HepG2 (cell line): ENCODE measurements around the gene SEC14L2. TPM values are rescaled to one million over a fixed set of nuclear protein-coding genes. Genes with fewer than 3 reads are reported as not detected.

Experiments
- AGO1 ChIP-seq: fragments of 200-400 bp; formaldehyde crosslinking; IDR thresholded peaks from 2 replicates; pipeline ENCODE4 v1.6.1; 2017; ENCODE audit warnings: mild to moderate bottlenecking, low read depth, low read length, moderate library complexity; ENCODE audit not compliant: poor library complexity, severe bottlenecking
- ETV5 ChIP-seq: IDR thresholded peaks from 2 replicates; pipeline ENCODE4 v1.6.1; 2018; ENCODE audit warnings: missing biosample characterization, missing genetic modification reagents, inconsistent platforms, borderline replicate concordance
- HDAC2 ChIP-seq: sonication (generic); formaldehyde crosslinking; IDR thresholded peaks from 2 replicates; pipeline ENCODE4 v1.4.0; 2020; ENCODE audit warnings: missing genetic modification reagents
- RXRA ChIP-seq: sonication (generic); formaldehyde crosslinking; IDR thresholded peaks from 2 replicates; pipeline ENCODE4 v1.5.1; 2020; ENCODE audit warnings: missing genetic modification reagents
- TBP ChIP-seq: sonication (generic); formaldehyde crosslinking; IDR thresholded peaks from 2 replicates; pipeline ENCODE4 v1.5.0; 2020; ENCODE audit warnings: missing genetic modification reagents
- ZFP62 ChIP-seq: sonication (generic); formaldehyde crosslinking; IDR thresholded peaks from 2 replicates; pipeline ENCODE4 v1.4.0; 2020; ENCODE audit warnings: missing genetic modification reagents
- ZNF292 ChIP-seq: sonication (generic); formaldehyde crosslinking; IDR thresholded peaks from 2 replicates; pipeline ENCODE4 v1.8.1; 2022; ENCODE audit warnings: mild to moderate bottlenecking, low read depth, missing genetic modification reagents, borderline replicate concordance
- ZNF619 ChIP-seq: sonication (generic); formaldehyde crosslinking; IDR thresholded peaks from 2 replicates; pipeline ENCODE4 v1.4.0; 2020; ENCODE audit warnings: mild to moderate bottlenecking, missing genetic modification reagents
- ZNF644 ChIP-seq: IDR thresholded peaks from 2 replicates; pipeline ENCODE4 v1.6.1; 2016; ENCODE audit warnings: low read depth
- ZNF75D ChIP-seq: sonication (generic); formaldehyde crosslinking; IDR thresholded peaks from 2 replicates; pipeline ENCODE4 v1.8.1; 2023; ENCODE audit warnings: missing genetic modification reagents, mild to moderate bottlenecking, borderline replicate concordance
- polyA plus RNA-seq, 8 experiments: library from polyadenylated mRNA; depleted of rRNA in 3 of 8; stranded (reverse) in 7 of 8; unstranded in 1 of 8; fragments of >200 nt; fragmentation: Illumina TruSeq in 4 of 8; extraction: Trizol in 4 of 8; gene quantifications; 2 replicates each; pipeline versions ENCODE4 v1.2.1 to v1.2.3, GENCODE V29; 2011 to 2016; ENCODE audit warnings: low read depth in 4 of 8, missing spikeins in 1 of 8, mixed read lengths in 1 of 8; ENCODE audit not compliant: insufficient read depth in 1 of 8
- total RNA-seq, 5 experiments: library from RNA; depleted of rRNA; stranded (reverse); fragments of >200 nt; fragmentation: Illumina TruSeq; extraction: Trizol; gene quantifications; 2 replicates each; pipeline ENCODE4 v1.2.3, GENCODE V29; 2016; ENCODE audit warnings: low read depth in 1 of 5
- TF ChIP-seq, protein P1 (sequence below): sonication (generic); formaldehyde crosslinking; IDR thresholded peaks from 2 replicates; pipeline ENCODE4 v1.4.0; 2020; ENCODE audit warnings: low read depth, missing genetic modification reagents
- TF ChIP-seq, protein P2 (sequence below): IDR thresholded peaks from 2 replicates; pipeline ENCODE4 v1.6.1; 2016; ENCODE audit warnings: control low read depth
- TF ChIP-seq, protein P3 (sequence below): IDR thresholded peaks from 2 replicates; pipeline ENCODE4 v1.6.1; 2016; ENCODE audit warnings: low read depth, missing genetic modification reagents, missing compliant biosample characterization
- TF ChIP-seq, protein P4 (sequence below): IDR thresholded peaks from 2 replicates; pipeline ENCODE4 v1.4.0; 2020; ENCODE audit warnings: mild to moderate bottlenecking, missing genetic modification reagents

SEC14L2 gene
- total and polyA plus RNA-seq, 2 of the 13 experiments (the other 11 are each of a cell fraction or from before 2014, with no cell fraction given) = 4.1 to 5.1 TPM

DNA sequence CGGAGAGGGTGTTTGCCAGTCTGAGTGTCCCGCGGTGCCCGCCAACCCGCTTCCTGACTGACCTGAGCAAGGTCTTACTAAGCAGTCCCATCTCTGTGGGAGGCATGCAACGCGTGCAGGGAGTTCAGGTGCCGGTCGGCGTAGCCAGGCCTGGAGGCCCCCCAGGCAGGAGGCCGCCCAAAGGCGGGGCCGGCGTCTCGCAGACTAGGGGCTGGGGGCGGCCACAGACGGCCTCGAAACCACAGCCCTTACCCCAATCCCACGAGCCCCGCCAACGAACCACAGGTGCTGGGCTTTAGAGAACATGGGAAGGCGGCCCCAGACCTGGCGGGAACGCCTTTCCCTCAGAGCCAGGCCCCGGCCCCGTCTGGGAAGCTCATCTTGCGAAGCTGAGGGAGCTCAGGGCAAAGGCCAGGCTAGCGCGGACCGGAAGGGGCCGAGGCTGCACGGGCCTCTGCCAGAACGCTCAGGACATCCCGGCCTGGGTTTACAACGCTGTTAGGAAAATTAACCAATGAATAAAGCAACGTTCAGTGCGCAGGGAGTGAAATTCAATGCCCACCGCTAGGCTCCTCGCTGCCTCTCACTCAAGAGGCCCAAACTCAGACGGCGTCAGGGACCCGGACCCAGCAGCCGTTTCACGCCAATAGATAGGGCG is 26.6 kb downstream of the SEC14L2 start (continued):
- TF ChIP-seq HDAC2 = no peak; the same call in 1 of the 2 replicates
- 0 out of 2 replicates have a peak, but pooled peaks have one; percentile 20 for TF ChIP-seq ZNF619 (CRISPR knock-in tag)
- TF ChIP-seq, protein P1, sequence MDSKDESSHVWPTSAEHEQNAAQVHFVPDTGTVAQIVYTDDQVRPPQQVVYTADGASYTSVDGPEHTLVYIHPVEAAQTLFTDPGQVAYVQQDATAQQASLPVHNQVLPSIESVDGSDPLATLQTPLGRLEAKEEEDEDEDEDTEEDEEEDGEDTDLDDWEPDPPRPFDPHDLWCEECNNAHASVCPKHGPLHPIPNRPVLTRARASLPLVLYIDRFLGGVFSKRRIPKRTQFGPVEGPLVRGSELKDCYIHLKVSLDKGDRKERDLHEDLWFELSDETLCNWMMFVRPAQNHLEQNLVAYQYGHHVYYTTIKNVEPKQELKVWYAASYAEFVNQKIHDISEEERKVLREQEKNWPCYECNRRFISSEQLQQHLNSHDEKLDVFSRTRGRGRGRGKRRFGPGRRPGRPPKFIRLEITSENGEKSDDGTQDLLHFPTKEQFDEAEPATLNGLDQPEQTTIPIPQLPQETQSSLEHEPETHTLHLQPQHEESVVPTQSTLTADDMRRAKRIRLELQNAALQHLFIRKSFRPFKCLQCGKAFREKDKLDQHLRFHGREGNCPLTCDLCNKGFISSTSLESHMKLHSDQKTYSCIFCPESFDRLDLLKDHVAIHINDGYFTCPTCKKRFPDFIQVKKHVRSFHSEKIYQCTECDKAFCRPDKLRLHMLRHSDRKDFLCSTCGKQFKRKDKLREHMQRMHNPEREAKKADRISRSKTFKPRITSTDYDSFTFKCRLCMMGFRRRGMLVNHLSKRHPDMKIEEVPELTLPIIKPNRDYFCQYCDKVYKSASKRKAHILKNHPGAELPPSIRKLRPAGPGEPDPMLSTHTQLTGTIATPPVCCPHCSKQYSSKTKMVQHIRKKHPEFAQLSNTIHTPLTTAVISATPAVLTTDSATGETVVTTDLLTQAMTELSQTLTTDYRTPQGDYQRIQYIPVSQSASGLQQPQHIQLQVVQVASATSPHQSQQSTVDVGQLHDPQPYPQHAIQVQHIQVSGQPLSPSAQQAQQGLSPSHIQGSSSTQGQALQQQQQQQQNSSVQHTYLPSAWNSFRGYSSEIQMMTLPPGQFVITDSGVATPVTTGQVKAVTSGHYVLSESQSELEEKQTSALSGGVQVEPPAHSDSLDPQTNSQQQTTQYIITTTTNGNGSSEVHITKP (CRISPR knock-in tag) = no peak
- TF ChIP-seq TBP (CRISPR knock-in tag) = peak; percentile 90; the same call in 1 of the 2 replicates
- TF ChIP-seq ZNF292 (CRISPR knock-in tag) = peak; percentile 27; the same call in 1 of the 2 replicates
- peak; percentile 59 for TF ChIP-seq ETV5
- TF ChIP-seq ZFP62 = no peak
- no peak for TF ChIP-seq ZNF644 (CRISPR knock-in tag)
- TF ChIP-seq RXRA (CRISPR knock-in tag) = peak; percentile 55; the same call in 1 of the 2 replicates
- TF ChIP-seq, protein P2, sequence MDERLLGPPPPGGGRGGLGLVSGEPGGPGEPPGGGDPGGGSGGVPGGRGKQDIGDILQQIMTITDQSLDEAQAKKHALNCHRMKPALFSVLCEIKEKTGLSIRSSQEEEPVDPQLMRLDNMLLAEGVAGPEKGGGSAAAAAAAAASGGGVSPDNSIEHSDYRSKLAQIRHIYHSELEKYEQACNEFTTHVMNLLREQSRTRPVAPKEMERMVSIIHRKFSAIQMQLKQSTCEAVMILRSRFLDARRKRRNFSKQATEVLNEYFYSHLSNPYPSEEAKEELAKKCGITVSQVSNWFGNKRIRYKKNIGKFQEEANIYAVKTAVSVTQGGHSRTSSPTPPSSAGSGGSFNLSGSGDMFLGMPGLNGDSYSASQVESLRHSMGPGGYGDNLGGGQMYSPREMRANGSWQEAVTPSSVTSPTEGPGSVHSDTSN = no peak
- no peak for TF ChIP-seq ZNF75D (CRISPR knock-in tag)
- TF ChIP-seq, protein P3, sequence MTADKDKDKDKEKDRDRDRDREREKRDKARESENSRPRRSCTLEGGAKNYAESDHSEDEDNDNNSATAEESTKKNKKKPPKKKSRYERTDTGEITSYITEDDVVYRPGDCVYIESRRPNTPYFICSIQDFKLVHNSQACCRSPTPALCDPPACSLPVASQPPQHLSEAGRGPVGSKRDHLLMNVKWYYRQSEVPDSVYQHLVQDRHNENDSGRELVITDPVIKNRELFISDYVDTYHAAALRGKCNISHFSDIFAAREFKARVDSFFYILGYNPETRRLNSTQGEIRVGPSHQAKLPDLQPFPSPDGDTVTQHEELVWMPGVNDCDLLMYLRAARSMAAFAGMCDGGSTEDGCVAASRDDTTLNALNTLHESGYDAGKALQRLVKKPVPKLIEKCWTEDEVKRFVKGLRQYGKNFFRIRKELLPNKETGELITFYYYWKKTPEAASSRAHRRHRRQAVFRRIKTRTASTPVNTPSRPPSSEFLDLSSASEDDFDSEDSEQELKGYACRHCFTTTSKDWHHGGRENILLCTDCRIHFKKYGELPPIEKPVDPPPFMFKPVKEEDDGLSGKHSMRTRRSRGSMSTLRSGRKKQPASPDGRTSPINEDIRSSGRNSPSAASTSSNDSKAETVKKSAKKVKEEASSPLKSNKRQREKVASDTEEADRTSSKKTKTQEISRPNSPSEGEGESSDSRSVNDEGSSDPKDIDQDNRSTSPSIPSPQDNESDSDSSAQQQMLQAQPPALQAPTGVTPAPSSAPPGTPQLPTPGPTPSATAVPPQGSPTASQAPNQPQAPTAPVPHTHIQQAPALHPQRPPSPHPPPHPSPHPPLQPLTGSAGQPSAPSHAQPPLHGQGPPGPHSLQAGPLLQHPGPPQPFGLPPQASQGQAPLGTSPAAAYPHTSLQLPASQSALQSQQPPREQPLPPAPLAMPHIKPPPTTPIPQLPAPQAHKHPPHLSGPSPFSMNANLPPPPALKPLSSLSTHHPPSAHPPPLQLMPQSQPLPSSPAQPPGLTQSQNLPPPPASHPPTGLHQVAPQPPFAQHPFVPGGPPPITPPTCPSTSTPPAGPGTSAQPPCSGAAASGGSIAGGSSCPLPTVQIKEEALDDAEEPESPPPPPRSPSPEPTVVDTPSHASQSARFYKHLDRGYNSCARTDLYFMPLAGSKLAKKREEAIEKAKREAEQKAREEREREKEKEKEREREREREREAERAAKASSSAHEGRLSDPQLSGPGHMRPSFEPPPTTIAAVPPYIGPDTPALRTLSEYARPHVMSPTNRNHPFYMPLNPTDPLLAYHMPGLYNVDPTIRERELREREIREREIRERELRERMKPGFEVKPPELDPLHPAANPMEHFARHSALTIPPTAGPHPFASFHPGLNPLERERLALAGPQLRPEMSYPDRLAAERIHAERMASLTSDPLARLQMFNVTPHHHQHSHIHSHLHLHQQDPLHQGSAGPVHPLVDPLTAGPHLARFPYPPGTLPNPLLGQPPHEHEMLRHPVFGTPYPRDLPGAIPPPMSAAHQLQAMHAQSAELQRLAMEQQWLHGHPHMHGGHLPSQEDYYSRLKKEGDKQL (CRISPR knock-in tag) = no peak
- TF ChIP-seq AGO1 = no peak
- TF ChIP-seq, protein P4, sequence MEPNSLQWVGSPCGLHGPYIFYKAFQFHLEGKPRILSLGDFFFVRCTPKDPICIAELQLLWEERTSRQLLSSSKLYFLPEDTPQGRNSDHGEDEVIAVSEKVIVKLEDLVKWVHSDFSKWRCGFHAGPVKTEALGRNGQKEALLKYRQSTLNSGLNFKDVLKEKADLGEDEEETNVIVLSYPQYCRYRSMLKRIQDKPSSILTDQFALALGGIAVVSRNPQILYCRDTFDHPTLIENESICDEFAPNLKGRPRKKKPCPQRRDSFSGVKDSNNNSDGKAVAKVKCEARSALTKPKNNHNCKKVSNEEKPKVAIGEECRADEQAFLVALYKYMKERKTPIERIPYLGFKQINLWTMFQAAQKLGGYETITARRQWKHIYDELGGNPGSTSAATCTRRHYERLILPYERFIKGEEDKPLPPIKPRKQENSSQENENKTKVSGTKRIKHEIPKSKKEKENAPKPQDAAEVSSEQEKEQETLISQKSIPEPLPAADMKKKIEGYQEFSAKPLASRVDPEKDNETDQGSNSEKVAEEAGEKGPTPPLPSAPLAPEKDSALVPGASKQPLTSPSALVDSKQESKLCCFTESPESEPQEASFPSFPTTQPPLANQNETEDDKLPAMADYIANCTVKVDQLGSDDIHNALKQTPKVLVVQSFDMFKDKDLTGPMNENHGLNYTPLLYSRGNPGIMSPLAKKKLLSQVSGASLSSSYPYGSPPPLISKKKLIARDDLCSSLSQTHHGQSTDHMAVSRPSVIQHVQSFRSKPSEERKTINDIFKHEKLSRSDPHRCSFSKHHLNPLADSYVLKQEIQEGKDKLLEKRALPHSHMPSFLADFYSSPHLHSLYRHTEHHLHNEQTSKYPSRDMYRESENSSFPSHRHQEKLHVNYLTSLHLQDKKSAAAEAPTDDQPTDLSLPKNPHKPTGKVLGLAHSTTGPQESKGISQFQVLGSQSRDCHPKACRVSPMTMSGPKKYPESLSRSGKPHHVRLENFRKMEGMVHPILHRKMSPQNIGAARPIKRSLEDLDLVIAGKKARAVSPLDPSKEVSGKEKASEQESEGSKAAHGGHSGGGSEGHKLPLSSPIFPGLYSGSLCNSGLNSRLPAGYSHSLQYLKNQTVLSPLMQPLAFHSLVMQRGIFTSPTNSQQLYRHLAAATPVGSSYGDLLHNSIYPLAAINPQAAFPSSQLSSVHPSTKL (CRISPR knock-in tag) = no peak
